ENCODE measurements around the gene SLC16A13. TPM values are rescaled to one million over a fixed set of nuclear protein-coding genes. Genes with fewer than 3 reads are reported as not detected.

SLC16A13 gene
- total and polyA plus RNA-seq, 4 donors, result 2.3 to 43.2 (median 29.9) TPM

GRCh38 chr17:7042501-7043181 lies 6.8 kb downstream of the SLC16A13 start:
- Histone ChIP-seq H3K36me3 (ENCODE audit: control insufficient read depth in 4 of 4, insufficient read depth in 3 of 4, low read depth in 1 of 4, low read length in 3 of 4) (no peaks in the 10 kb centered on the region), H3K27ac (ENCODE audit: low read depth in 1 of 2, low read length in 2 of 2) (peak overlapping the region in 1 of 2 donors; percentile 37), H3K9ac (ENCODE audit: low read depth in 1 of 2, low read length in 2 of 2) (no peak overlapping the region), H3K4me1 (ENCODE audit: control insufficient read depth in 4 of 4, insufficient read depth in 4 of 4, low read length in 3 of 4) (peaks cover 19 to 84% (median 55%) of the 10 kb centered on the region in 4 donors), H3K27me3 (ENCODE audit: control insufficient read depth in 4 of 4, insufficient read depth in 4 of 4, low read length in 3 of 4) (no peaks in the 10 kb centered on the region), H3K9me3 (ENCODE audit: control insufficient read depth in 4 of 4, low read length in 3 of 4) (no peaks in the 10 kb centered on the region), H3K4me3 (ENCODE audit: low read depth in 1 of 3, low read length in 3 of 3) (peak overlapping the region in 1 of 3 donors; percentile 61)
- TF ChIP-seq NR2F2 (IDR thresholded peaks at IDR 0.05), result no peak
- peak in 1 of 2 donors; percentile 24 for TF ChIP-seq EGR1 (IDR thresholded peaks at IDR 0.05; ENCODE audit: low read depth in 2 of 2)
- 16% methylated on average over 53 of the region's 53 CpGs for WGBS
- DNase-seq (ENCODE audit: low spot score), result no peak

DNA sequence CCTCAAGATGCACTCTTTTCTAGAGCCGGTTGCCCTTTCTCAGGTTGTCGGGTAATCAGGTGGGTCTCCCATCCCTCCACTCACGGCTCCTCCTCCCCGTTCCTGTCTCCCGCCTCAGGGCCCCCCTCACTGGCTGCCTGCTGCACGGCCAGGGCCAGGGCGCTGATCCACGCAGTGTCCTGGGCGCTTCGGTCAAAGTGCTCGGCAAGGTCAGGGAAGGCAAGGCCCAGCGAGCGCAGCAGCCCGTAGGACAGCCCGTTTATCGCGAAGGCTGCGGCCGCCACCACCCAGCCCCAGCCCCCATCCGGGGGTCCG lies 7.3 kb downstream of the SLC16A13 start:
- H3K27ac ChIP-seq (ENCODE audit: low read depth in 1 of 2, low read length in 2 of 2), result peak overlapping the region; percentile 11 to 37
- no peaks in the 10 kb centered on the region for H3K36me3 ChIP-seq (ENCODE audit: control insufficient read depth in 4 of 4, insufficient read depth in 3 of 4, low read depth in 1 of 4, low read length in 3 of 4)
- no peaks in the 10 kb centered on the region for H3K27me3 ChIP-seq (ENCODE audit: control insufficient read depth in 4 of 4, insufficient read depth in 4 of 4, low read length in 3 of 4)
- 1% methylated on average over 21 of the region's 21 CpGs for WGBS
- peak; percentile 51 to 82 for TF ChIP-seq RXRA (IDR thresholded peaks at IDR 0.05)
- TF ChIP-seq EGR1 (IDR thresholded peaks at IDR 0.05; ENCODE audit: low read depth in 2 of 2), result no peak
- H3K4me3 ChIP-seq (ENCODE audit: low read depth in 1 of 3, low read length in 3 of 3), result peak overlapping the region in 2 of 3 donors; percentile 21 to 61
- peak; percentile 41 for DNase-seq (ENCODE audit: low spot score)
- peaks cover 18 to 81% (median 51%) of the 10 kb centered on the region in 4 donors for H3K4me1 ChIP-seq (ENCODE audit: control insufficient read depth in 4 of 4, insufficient read depth in 4 of 4, low read length in 3 of 4)
- H3K9me3 ChIP-seq (ENCODE audit: control insufficient read depth in 4 of 4, low read length in 3 of 4), result no peaks in the 10 kb centered on the region
- peak overlapping the region in 1 of 2 donors; percentile 37 for H3K9ac ChIP-seq (ENCODE audit: low read depth in 1 of 2, low read length in 2 of 2)

DNA sequence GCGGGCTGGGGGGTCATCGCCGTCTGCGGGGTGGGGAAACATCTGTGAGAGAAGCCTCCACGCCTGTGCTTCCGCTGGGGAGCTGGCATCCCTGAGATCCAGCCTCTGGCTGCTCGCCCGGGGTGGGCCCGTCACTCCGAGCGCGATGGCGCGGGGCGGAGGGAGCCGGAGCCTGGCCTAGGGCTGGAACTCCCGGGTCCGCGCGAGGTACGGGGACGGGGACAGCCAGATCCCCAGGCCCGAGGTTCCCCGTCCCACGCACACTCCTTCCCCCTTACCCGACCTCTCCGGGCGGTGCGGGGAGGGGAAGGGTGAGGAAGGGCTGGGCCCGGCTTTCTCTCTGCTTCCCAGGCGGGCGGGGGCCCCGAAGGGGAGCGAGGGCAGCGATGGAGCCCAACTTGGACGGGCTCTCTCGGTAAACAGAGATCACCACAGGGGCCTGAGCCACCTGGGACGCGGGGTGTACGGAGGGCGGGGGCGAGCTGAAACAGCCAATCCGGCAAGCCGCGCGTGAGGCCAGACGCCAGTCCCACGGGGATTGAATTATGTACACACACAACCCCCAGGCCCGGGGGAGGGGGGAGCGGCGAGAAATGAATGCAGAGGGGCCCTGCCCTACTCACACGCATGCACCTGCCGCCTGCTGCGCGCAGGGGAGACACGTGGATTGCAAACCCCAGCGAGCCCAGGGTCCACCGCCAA lies 7.8 kb downstream of the SLC16A13 start, which contains the start of gene SLC16A11:
SLC16A11 (minus strand) TSS at position 596 of the 702 bp plus-strand sequence; CDS start at position 17, 579 bp downstream.
- TF ChIP-seq, protein P1, sequence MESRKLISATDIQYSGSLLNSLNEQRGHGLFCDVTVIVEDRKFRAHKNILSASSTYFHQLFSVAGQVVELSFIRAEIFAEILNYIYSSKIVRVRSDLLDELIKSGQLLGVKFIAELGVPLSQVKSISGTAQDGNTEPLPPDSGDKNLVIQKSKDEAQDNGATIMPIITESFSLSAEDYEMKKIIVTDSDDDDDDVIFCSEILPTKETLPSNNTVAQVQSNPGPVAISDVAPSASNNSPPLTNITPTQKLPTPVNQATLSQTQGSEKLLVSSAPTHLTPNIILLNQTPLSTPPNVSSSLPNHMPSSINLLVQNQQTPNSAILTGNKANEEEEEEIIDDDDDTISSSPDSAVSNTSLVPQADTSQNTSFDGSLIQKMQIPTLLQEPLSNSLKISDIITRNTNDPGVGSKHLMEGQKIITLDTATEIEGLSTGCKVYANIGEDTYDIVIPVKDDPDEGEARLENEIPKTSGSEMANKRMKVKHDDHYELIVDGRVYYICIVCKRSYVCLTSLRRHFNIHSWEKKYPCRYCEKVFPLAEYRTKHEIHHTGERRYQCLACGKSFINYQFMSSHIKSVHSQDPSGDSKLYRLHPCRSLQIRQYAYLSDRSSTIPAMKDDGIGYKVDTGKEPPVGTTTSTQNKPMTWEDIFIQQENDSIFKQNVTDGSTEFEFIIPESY (IDR thresholded peaks at IDR 0.05), result no peak
- TF ChIP-seq, protein P2, sequence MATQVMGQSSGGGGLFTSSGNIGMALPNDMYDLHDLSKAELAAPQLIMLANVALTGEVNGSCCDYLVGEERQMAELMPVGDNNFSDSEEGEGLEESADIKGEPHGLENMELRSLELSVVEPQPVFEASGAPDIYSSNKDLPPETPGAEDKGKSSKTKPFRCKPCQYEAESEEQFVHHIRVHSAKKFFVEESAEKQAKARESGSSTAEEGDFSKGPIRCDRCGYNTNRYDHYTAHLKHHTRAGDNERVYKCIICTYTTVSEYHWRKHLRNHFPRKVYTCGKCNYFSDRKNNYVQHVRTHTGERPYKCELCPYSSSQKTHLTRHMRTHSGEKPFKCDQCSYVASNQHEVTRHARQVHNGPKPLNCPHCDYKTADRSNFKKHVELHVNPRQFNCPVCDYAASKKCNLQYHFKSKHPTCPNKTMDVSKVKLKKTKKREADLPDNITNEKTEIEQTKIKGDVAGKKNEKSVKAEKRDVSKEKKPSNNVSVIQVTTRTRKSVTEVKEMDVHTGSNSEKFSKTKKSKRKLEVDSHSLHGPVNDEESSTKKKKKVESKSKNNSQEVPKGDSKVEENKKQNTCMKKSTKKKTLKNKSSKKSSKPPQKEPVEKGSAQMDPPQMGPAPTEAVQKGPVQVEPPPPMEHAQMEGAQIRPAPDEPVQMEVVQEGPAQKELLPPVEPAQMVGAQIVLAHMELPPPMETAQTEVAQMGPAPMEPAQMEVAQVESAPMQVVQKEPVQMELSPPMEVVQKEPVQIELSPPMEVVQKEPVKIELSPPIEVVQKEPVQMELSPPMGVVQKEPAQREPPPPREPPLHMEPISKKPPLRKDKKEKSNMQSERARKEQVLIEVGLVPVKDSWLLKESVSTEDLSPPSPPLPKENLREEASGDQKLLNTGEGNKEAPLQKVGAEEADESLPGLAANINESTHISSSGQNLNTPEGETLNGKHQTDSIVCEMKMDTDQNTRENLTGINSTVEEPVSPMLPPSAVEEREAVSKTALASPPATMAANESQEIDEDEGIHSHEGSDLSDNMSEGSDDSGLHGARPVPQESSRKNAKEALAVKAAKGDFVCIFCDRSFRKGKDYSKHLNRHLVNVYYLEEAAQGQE (IDR thresholded peaks at IDR 0.05), result peak; percentile 36
- TF ChIP-seq NR2F2 (IDR thresholded peaks at IDR 0.05) (no peak), RAD21 (IDR thresholded peaks at IDR 0.05) (no peak), SP1 (IDR thresholded peaks at IDR 0.05) (no peak), HNF4A (conservative IDR thresholded peaks at IDR 0.05) (peak in 1 of 2 donors; percentile 15), RXRA (IDR thresholded peaks at IDR 0.05) (peak in 1 of 2 donors; percentile 3), FOXA2 (IDR thresholded peaks at IDR 0.05) (peak; percentile 37), GABPA (IDR thresholded peaks at IDR 0.05 in 1 of 2, conservative IDR thresholded peaks at IDR 0.05 in 1 of 2) (no peak), YY1 (IDR thresholded peaks at IDR 0.05) (peak; percentile 19), FOXA1 (IDR thresholded peaks at IDR 0.05) (no peak), TAF1 (conservative IDR thresholded peaks at IDR 0.05) (no peak)
- TF ChIP-seq, protein P3, sequence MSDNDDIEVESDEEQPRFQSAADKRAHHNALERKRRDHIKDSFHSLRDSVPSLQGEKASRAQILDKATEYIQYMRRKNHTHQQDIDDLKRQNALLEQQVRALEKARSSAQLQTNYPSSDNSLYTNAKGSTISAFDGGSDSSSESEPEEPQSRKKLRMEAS (IDR thresholded peaks at IDR 0.05), result peak; percentile 9
- H3K27ac ChIP-seq (ENCODE audit: low read depth in 1 of 2, low read length in 2 of 2), result peak within 1 kb of the TSS; percentile 11 to 37
- WGBS, result 4% methylated on average over 58 of the region's 58 CpGs
- H3K4me1 ChIP-seq (ENCODE audit: control insufficient read depth in 4 of 4, insufficient read depth in 4 of 4, low read length in 3 of 4), result peaks cover 18 to 75% (median 46%) of the 10 kb centered on the region in 4 donors
- no peaks in the 10 kb centered on the region for H3K27me3 ChIP-seq (ENCODE audit: control insufficient read depth in 4 of 4, insufficient read depth in 4 of 4, low read length in 3 of 4)
- no peaks in the 10 kb centered on the region for H3K9me3 ChIP-seq (ENCODE audit: control insufficient read depth in 4 of 4, low read length in 3 of 4)
- DNase-seq (ENCODE audit: low spot score), result peak; percentile 47
- no peaks in the 10 kb centered on the region for H3K36me3 ChIP-seq (ENCODE audit: control insufficient read depth in 4 of 4, insufficient read depth in 3 of 4, low read depth in 1 of 4, low read length in 3 of 4)
- peak within 1 kb of the TSS in 1 of 2 donors; percentile 37 for H3K9ac ChIP-seq (ENCODE audit: low read depth in 1 of 2, low read length in 2 of 2)
- peak within 1 kb of the TSS; percentile 5 to 61 (median 21) for H3K4me3 ChIP-seq (ENCODE audit: low read depth in 1 of 3, low read length in 3 of 3)

Data from liver (tissue), 9 donors.